Large intestine (tissue), 3 donors: ENCODE data around the gene SLCO3A1. TPM values are rescaled to one million over a fixed set of nuclear protein-coding genes. Genes with fewer than 3 reads are reported as not detected.
A peak's percentile ranks its signal among the peaks of the same experiment; 100 is the strongest.

ENCODE experiments used
- DNase-seq, 2 donors: peaks; one replicate each; pipeline versions ENCODE4 v3.0.0 to v3.0.0-alpha.2; 2013
- H3K27ac ChIP-seq: one replicate; pipeline ENCODE4 v1.5.1; 2013; ENCODE audit warnings: low read length
- H3K27me3 ChIP-seq: 2 replicates; pipeline ENCODE4 v1.6.1; 2013; ENCODE audit warnings: low read length; ENCODE audit not compliant: control insufficient read depth, insufficient read depth
- H3K36me3 ChIP-seq: 2 replicates; pipeline ENCODE4 v1.6.1; 2013; ENCODE audit warnings: low read length; ENCODE audit not compliant: control insufficient read depth, insufficient read depth
- H3K4me1 ChIP-seq: one replicate; pipeline ENCODE4 v1.6.1; 2013; ENCODE audit warnings: low read length; ENCODE audit not compliant: control insufficient read depth, insufficient read depth
- H3K4me3 ChIP-seq: one replicate; pipeline ENCODE4 v1.5.1; 2013; ENCODE audit warnings: low read length
- H3K9me3 ChIP-seq: one replicate; pipeline ENCODE4 v1.6.1; 2013; ENCODE audit warnings: mild to moderate bottlenecking, low read depth, low read length, moderate library complexity; ENCODE audit not compliant: control insufficient read depth
- WGBS: methylation state at CpG from one replicate; pipeline ENCODE4 v1.1.5; 2013; ENCODE audit warnings: low lambda C conversion rate; ENCODE audit not compliant: insufficient coverage; 5-methylcytosine and 5-hydroxymethylcytosine counted together
- polyA plus RNA-seq: library from polyadenylated mRNA; unstranded; fragments of 120-200 nt; gene quantifications from one replicate; pipeline ENCODE4 v1.2.1, GENCODE V29; 2013

The SLCO3A1 gene
- polyA plus RNA-seq, 1 donor = 5.1 TPM

GRCh38 chr15:91844341-91844740 lies 9.2 kb upstream of the SLCO3A1 start:
- WGBS = no CpG with 5 or more reads among the region's 3 CpGs
- H3K4me3 ChIP-seq = no peak overlapping the region

DNA sequence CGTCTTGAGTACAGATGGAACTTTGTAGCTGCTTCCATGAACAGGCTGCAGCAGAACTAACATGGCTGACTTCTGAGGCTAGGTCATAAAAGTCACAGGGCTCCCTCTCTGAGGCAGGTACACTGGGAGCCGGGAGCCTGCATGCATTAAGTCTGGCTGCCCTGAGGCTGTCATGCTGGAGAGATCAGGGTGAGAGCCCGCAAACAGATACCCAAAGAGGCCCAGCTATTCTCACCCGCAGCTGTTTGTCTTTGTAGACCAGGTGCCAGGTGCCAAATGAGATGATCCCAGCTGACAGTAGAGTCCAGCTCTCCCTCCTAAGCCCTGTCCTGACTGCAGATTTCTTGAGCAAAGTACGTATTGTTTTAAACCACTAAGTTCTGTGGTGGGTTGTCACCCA lies 8.6 kb upstream of the SLCO3A1 start:
- no peaks in the 10 kb centered on the region for H3K9me3 ChIP-seq
- no peaks in the 10 kb centered on the region for H3K4me1 ChIP-seq
- DNase-seq = no peak
- H3K36me3 ChIP-seq = no peaks in the 10 kb centered on the region
- no peak overlapping the region for H3K27ac ChIP-seq
- peaks cover 5% of the 10 kb centered on the region for H3K27me3 ChIP-seq
- no peak overlapping the region for H3K4me3 ChIP-seq
- whole genome bisulfite sequencing = 83% methylated on average over 1 of the region's 5 CpGs

More at GRCh38 chr15:91844341-91844740, 9.2 kb upstream of the SLCO3A1 start:
- Histone ChIP-seq H3K4me1 (no peaks in the 10 kb centered on the region), H3K9me3 (no peaks in the 10 kb centered on the region), H3K27ac (no peak overlapping the region), H3K27me3 (peaks cover 7% of the 10 kb centered on the region), H3K36me3 (no peaks in the 10 kb centered on the region)
- no peak for DNase-seq

GRCh38 chr15:91845720-91846119 lies 7.8 kb upstream of the SLCO3A1 start:
- Histone ChIP-seq H3K4me3 (no peak overlapping the region), H3K36me3 (no peaks in the 10 kb centered on the region), H3K9me3 (no peaks in the 10 kb centered on the region), H3K4me1 (no peaks in the 10 kb centered on the region), H3K27me3 (peaks cover 5% of the 10 kb centered on the region), H3K27ac (no peak overlapping the region)
- no peak for DNase-seq
- 74% methylated on average over 5 of the region's 6 CpGs for WGBS

DNA sequence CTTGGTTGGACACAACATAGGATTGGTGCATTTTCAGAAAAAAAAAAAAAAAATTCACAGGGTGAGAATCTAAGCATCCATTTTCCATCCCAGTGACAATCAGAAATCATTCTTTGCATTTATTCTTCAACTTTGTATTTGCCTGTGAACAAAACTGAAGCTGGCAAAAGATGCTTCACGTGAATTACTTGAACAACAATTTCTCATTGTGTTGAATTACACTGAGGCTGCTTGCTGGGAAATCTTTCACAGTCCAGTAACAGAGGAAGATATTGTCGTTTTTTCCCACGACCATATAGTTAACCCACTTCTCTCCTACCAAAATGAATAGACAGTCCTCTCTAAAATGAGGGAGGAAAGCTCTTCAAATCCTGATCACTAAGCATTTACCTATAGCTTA lies 4.3 kb upstream of the SLCO3A1 start:
- WGBS = 100% methylated on average over 2 of the region's 3 CpGs

DNA sequence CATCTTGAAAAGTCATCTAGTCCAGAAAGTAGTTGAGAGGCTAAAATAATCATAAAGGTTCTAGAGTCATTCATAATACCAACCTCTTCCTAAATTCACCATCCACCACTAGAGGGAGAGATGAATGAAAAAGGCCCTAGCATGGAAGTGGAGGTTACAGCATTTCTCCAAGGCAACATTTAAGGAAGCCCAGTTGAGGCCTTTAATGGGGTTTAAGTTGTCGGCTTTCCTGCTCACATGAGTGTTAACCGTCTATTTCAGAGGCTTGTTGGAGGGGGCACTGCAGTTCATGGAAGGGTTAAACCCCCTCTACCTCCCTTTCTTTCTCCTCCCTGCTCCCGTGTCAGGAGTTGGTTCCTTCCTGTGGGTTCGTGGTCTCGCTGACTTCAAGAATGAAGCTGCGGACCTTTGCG lies 3.8 kb upstream of the SLCO3A1 start:
- Histone ChIP-seq H3K36me3 (no peaks in the 10 kb centered on the region), H3K9me3 (no peaks in the 10 kb centered on the region), H3K4me1 (peaks cover 3% of the 10 kb centered on the region), H3K4me3 (no peak overlapping the region), H3K27ac (no peak overlapping the region), H3K27me3 (peaks cover 15% of the 10 kb centered on the region)
- 100% methylated on average over 1 of the region's 7 CpGs for WGBS
- no peak for DNase-seq

More for the DNA sequence above, 4.3 kb upstream of the SLCO3A1 start:
- Histone ChIP-seq H3K27me3 (peaks cover 11% of the 10 kb centered on the region), H3K4me3 (no peak overlapping the region), H3K4me1 (peaks cover 3% of the 10 kb centered on the region), H3K27ac (no peak overlapping the region), H3K36me3 (no peaks in the 10 kb centered on the region), H3K9me3 (no peaks in the 10 kb centered on the region)
- no peak for DNase-seq

- H3K27ac ChIP-seq = peak overlapping the region; percentile 59
- H3K4me3 ChIP-seq = peak overlapping the region; percentile 51
- peaks cover 3% of the 10 kb centered on the region for H3K4me1 ChIP-seq
- WGBS = no CpG with 5 or more reads among the region's 70 CpGs
- H3K9me3 ChIP-seq = no peaks in the 10 kb centered on the region
- peak; percentile 33 to 69 for DNase-seq
- peaks cover 30% of the 10 kb centered on the region for H3K27me3 ChIP-seq
- H3K36me3 ChIP-seq = no peaks in the 10 kb centered on the region
Measured at GRCh38 chr15:91852741-91853510, 582 bp upstream of the SLCO3A1 start.

GRCh38 chr15:91853948-91854638 lies 585 bp downstream of the SLCO3A1 start:
- Histone ChIP-seq H3K4me3 (peak overlapping the region; percentile 30), H3K4me1 (peaks cover 3% of the 10 kb centered on the region), H3K36me3 (no peaks in the 10 kb centered on the region), H3K9me3 (no peaks in the 10 kb centered on the region), H3K27me3 (peaks cover 30% of the 10 kb centered on the region), H3K27ac (no peak overlapping the region)
- DNase-seq = peak in 1 of 2 donors; percentile 33
- no CpG with 5 or more reads among the region's 60 CpGs for WGBS

- DNase-seq = no peak
- Histone ChIP-seq H3K9me3 (no peaks in the 10 kb centered on the region), H3K27ac (no peak overlapping the region), H3K36me3 (no peaks in the 10 kb centered on the region), H3K4me1 (peaks cover 3% of the 10 kb centered on the region), H3K27me3 (peaks cover 30% of the 10 kb centered on the region), H3K4me3 (peak overlapping the region; percentile 24)
- no CpG with 5 or more reads among the region's 12 CpGs for WGBS
Measured at GRCh38 chr15:91854639-91854990, 1.1 kb downstream of the SLCO3A1 start.

- Histone ChIP-seq H3K36me3 (no peaks in the 10 kb centered on the region), H3K4me3 (no peak overlapping the region), H3K27ac (no peak overlapping the region), H3K27me3 (peaks cover 32% of the 10 kb centered on the region), H3K9me3 (no peaks in the 10 kb centered on the region), H3K4me1 (peaks cover 3% of the 10 kb centered on the region)
- no peak for DNase-seq
- 80% methylated on average over 4 of the region's 6 CpGs for WGBS
Measured at GRCh38 chr15:91855241-91855640, 1.7 kb downstream of the SLCO3A1 start.

- WGBS = 73% methylated on average over 4 of the region's 14 CpGs
- DNase-seq = peak in 1 of 2 donors; percentile 20
- Histone ChIP-seq H3K9me3 (no peaks in the 10 kb centered on the region), H3K27me3 (peaks cover 32% of the 10 kb centered on the region), H3K4me3 (no peak overlapping the region), H3K4me1 (peaks cover 3% of the 10 kb centered on the region), H3K36me3 (no peaks in the 10 kb centered on the region), H3K27ac (no peak overlapping the region)
Measured at GRCh38 chr15:91855684-91856489, 2.4 kb downstream of the SLCO3A1 start.
